GM12878 (cell line): ENCODE results near the gene LMO2. TPM values are rescaled to one million over a fixed set of nuclear protein-coding genes. Genes with fewer than 3 reads are reported as not detected.

Source experiments
- ATAC-seq: fragments of 200-7000 bp; cut with Tn5 transposase; 3 replicates; pipeline ENCODE4 v1.9.1; 2020; ENCODE audit warnings: mild to moderate bottlenecking, moderate library complexity
- BruUV-seq: library from RNA; stranded (reverse); fragments of 400-500 nt; replicated peaks from 2 replicates; lab custom pipeline; 2021; lab: Mats Ljungman, UMichigan
- CTCF ChIA-PET: fragments of 300-600 bp; sonication (Branson Sonifier 250); formaldehyde crosslinking; extraction: SDS; loops from one replicate; lab custom pipeline; 2021; ENCODE audit warnings: inconsistent platforms; lab: Yijun Ruan, JAX
- POLR2A ChIA-PET: fragments of 350-600 bp; formaldehyde crosslinking; extraction: SDS; loops from one replicate; lab custom pipeline; 2021; ENCODE audit warnings: inconsistent platforms; lab: Charles Lee
- RAD21 ChIA-PET: fragments of 300-600 bp; sonication (Branson Sonifier 250); formaldehyde crosslinking; loops from one replicate; lab custom pipeline; 2023; ENCODE audit warnings: antibody characterized with exemption; ENCODE audit not compliant: unreplicated experiment; lab: Charles Lee
- SMC1A ChIA-PET: fragments of 300-600 bp; sonication (Branson Sonifier 250); formaldehyde crosslinking; loops from one replicate; lab custom pipeline; 2023; ENCODE audit not compliant: unreplicated experiment, uncharacterized antibody; lab: Charles Lee
- DNase-seq: peaks from one replicate; pipeline ENCODE4 v3.0.0-alpha.2; 2011; ENCODE audit warnings: low read depth, low spot score
- FAIRE-seq: peaks from 3 replicates; lab custom pipeline; 2011; peaks lifted over from hg19 to GRCh38; lab: Jason Lieb, UNC
- H2AFZ ChIP-seq: 2 replicates; pipeline ENCODE4 v1.6.0; 2011; ENCODE audit warnings: low read depth, low read length, control low read depth; ENCODE audit not compliant: control insufficient read depth
- H3K27ac ChIP-seq: 2 replicates; pipeline ENCODE4 v1.5.1; 2011; ENCODE audit warnings: control low read depth; ENCODE audit not compliant: control insufficient read depth, insufficient read depth
- H3K27me3 ChIP-seq, 2 experiments: replicated peaks in 1 of 2; 2 replicates each; pipeline versions ENCODE4 v1.6.0 to v1.6.1; 2011; ENCODE audit warnings: low read length in 1 of 2; ENCODE audit not compliant: control insufficient read depth in 2 of 2, insufficient read depth in 2 of 2
- H3K36me3 ChIP-seq, 2 experiments: 2 replicates each; pipeline ENCODE4 v1.5.1; 2011; ENCODE audit warnings: low read length in 1 of 2; ENCODE audit not compliant: control insufficient read depth in 2 of 2, insufficient read depth in 2 of 2
- H3K4me1 ChIP-seq: 2 replicates; pipeline ENCODE4 v1.6.1; 2011; ENCODE audit warnings: mild to moderate bottlenecking, low read length, moderate library complexity, mixed read lengths; ENCODE audit not compliant: control insufficient read depth, insufficient read depth
- H3K4me2 ChIP-seq: 2 replicates; pipeline ENCODE4 v1.6.0; 2011; ENCODE audit warnings: control low read depth; ENCODE audit not compliant: control insufficient read depth, insufficient read depth
- H3K4me3 ChIP-seq: fragments of 200-600 bp; sonication (generic); 2 replicates; pipeline ENCODE4 v1.5.1; 2016
- H3K79me2 ChIP-seq: 2 replicates; pipeline ENCODE4 v1.6.0; 2011; ENCODE audit warnings: low read length; ENCODE audit not compliant: control insufficient read depth, insufficient read depth
- H3K9ac ChIP-seq: 2 replicates; pipeline ENCODE4 v1.8.0; 2011; ENCODE audit warnings: low read length, control low read depth, mixed read lengths; ENCODE audit not compliant: control insufficient read depth, insufficient read depth
- H3K9me3 ChIP-seq: replicated peaks from 3 replicates; pipeline ENCODE4 v1.5.1; 2011; ENCODE audit warnings: mild to moderate bottlenecking, low read length; ENCODE audit not compliant: control insufficient read depth, insufficient read depth
- H4K20me1 ChIP-seq: 2 replicates; pipeline ENCODE4 v1.6.0; 2011; ENCODE audit not compliant: control insufficient read depth, insufficient read depth
- ATF7 ChIP-seq: fragments of 450-650 bp; IDR thresholded peaks from 2 replicates; pipeline ENCODE4 v1.6.1; 2016; ENCODE audit warnings: low read depth, mild to moderate bottlenecking
- CBX5 ChIP-seq: sonication (generic); IDR thresholded peaks from 2 replicates; pipeline ENCODE4 v1.6.1; 2016; ENCODE audit warnings: low read depth, moderate library complexity, mild to moderate bottlenecking, inconsistent platforms
- CHD2 ChIP-seq: IDR thresholded peaks from 2 replicates; pipeline ENCODE4 v1.6.1; 2011; ENCODE audit warnings: low read depth, low read length, improper control_type of control experiment, borderline replicate concordance
- EED ChIP-seq: sonication (generic); IDR thresholded peaks from 2 replicates; pipeline ENCODE4 v1.6.1; 2016; ENCODE audit warnings: antibody characterized with exemption, low read depth
- IKZF1 ChIP-seq: fragments of 450-650 bp; conservative IDR thresholded peaks from 2 replicates; pipeline ENCODE4 v1.6.1; 2017; ENCODE audit warnings: antibody characterized with exemption, mild to moderate bottlenecking
- NR2C2 ChIP-seq: IDR thresholded peaks from 2 replicates; pipeline ENCODE4 v1.6.1; 2011; ENCODE audit warnings: borderline replicate concordance, low read depth; ENCODE audit not compliant: control insufficient read depth, insufficient read length
- SMARCA5 ChIP-seq: fragments of 450-650 bp; IDR thresholded peaks from 2 replicates; pipeline ENCODE4 v1.6.1; 2017; ENCODE audit warnings: mild to moderate bottlenecking
- ZNF217 ChIP-seq: fragments of 450-650 bp; IDR thresholded peaks from 2 replicates; pipeline ENCODE4 v1.6.1; 2017; ENCODE audit warnings: antibody characterized with exemption, mild to moderate bottlenecking
- ZNF24 ChIP-seq: fragments of 450-650 bp; IDR thresholded peaks from 2 replicates; pipeline ENCODE4 v1.6.1; 2017; ENCODE audit warnings: antibody characterized with exemption, mild to moderate bottlenecking
- WGBS: methylation state at CpG from one replicate; pipeline ENCODE4 v1.1.6; 2016; ENCODE audit warnings: low lambda C conversion rate; ENCODE audit not compliant: insufficient replicate concordance, insufficient coverage; ENCODE audit errors: missing lambda C conversion rate; 5-methylcytosine and 5-hydroxymethylcytosine counted together
- in situ Hi-C: fragments of 300-500 bp; cut with MboI; formaldehyde crosslinking; loops from 9 replicates; pipeline ENCODE4 v1.14.3; 2018; ENCODE audit warnings: mixed read lengths
- intact Hi-C: fragments of 100-400 bp; cut with micrococcal nuclease; formaldehyde crosslinking; loops from one replicate; pipeline ENCODE4 v1.14.2; 2022; ENCODE audit not compliant: unreplicated experiment
- polyA plus RNA-seq, 11 experiments: library from polyadenylated mRNA; depleted of rRNA in 4 of 11; unstranded in 6 of 11; stranded (reverse) in 5 of 11; fragments of >200 nt; fragmentation: Nextera tagmentation in 4 of 11; fragmentation: Illumina TruSeq in 1 of 11; extraction: Ambion mirVana in 4 of 11; extraction: Trizol in 1 of 11; gene quantifications; 1 replicate in 1 of 11; 2 replicates in 10 of 11; pipeline versions ENCODE4 v1.2.1 to v1.2.3, GENCODE V29; 2011 to 2016; ENCODE audit warnings: inconsistent platforms in 2 of 11, missing spikeins in 2 of 11, low read depth in 1 of 11
- total RNA-seq, 4 experiments: library from RNA; depleted of rRNA in 3 of 4; stranded (reverse); fragments of >200 nt in 3 of 4; fragmentation: Illumina TruSeq in 1 of 4; extraction: Trizol in 1 of 4; gene quantifications; 2 replicates each; pipeline versions ENCODE4 v1.2.1 to v1.2.3, GENCODE V29; 2013 to 2021
- TF ChIP-seq, protein P1 (sequence below): fragments of 450-650 bp; IDR thresholded peaks from 2 replicates; pipeline ENCODE4 v1.6.1; 2016; ENCODE audit warnings: mild to moderate bottlenecking, moderate library complexity, borderline replicate concordance

LMO2 gene
- total and polyA plus RNA-seq, 10 of the 15 experiments (the other 5 are each of a cell fraction or from before 2014, with no cell fraction given) = 0.29 to 1.9 (median 1.1) TPM; not detected in 1

DNA sequence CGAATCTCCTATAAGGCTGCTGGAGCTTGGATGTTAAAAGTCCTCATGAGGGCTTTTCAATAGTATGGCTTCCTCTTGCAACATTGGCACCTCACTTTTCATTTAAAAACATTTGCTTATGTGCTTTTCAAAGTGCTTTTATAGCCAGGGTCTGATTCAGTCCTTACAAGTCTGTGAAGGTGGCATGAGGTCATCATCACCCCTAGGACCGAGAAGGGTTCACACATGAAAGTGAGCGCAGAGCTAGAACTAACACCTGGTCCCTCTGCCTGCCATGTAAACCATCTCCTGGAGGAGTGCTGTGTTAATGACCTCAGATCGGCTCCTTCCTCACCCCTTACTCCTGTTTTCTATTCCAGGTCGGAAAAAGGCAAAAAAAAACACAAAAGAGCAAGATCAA, 12.2 kb upstream of the LMO2 start:
- ATAC-seq = no peak
- H3K36me3 ChIP-seq = no peaks in the 10 kb centered on the region
- H4K20me1 ChIP-seq = no peaks in the 10 kb centered on the region
- H3K4me1 ChIP-seq = peaks cover 14% of the 10 kb centered on the region
- 77% methylated on average over 5 of the region's 5 CpGs for WGBS
- no peak for DNase-seq
- no peak overlapping the region for H2AFZ ChIP-seq
- no peak overlapping the region for H3K9ac ChIP-seq
- no peak overlapping the region for H3K27ac ChIP-seq
- POLR2A ChIA-PET = interaction anchor here (1.1 kb wide), 1 partner anchor 8 kb away, joined by 3 read pairs; no protein-coding TSS in a partner anchor
- RAD21 ChIA-PET = no interaction called here
- no peak overlapping the region for H3K4me2 ChIP-seq
- in situ Hi-C loops = no loop called here
- TF ChIP-seq ATF7 = no peak
- TF ChIP-seq, protein P1, sequence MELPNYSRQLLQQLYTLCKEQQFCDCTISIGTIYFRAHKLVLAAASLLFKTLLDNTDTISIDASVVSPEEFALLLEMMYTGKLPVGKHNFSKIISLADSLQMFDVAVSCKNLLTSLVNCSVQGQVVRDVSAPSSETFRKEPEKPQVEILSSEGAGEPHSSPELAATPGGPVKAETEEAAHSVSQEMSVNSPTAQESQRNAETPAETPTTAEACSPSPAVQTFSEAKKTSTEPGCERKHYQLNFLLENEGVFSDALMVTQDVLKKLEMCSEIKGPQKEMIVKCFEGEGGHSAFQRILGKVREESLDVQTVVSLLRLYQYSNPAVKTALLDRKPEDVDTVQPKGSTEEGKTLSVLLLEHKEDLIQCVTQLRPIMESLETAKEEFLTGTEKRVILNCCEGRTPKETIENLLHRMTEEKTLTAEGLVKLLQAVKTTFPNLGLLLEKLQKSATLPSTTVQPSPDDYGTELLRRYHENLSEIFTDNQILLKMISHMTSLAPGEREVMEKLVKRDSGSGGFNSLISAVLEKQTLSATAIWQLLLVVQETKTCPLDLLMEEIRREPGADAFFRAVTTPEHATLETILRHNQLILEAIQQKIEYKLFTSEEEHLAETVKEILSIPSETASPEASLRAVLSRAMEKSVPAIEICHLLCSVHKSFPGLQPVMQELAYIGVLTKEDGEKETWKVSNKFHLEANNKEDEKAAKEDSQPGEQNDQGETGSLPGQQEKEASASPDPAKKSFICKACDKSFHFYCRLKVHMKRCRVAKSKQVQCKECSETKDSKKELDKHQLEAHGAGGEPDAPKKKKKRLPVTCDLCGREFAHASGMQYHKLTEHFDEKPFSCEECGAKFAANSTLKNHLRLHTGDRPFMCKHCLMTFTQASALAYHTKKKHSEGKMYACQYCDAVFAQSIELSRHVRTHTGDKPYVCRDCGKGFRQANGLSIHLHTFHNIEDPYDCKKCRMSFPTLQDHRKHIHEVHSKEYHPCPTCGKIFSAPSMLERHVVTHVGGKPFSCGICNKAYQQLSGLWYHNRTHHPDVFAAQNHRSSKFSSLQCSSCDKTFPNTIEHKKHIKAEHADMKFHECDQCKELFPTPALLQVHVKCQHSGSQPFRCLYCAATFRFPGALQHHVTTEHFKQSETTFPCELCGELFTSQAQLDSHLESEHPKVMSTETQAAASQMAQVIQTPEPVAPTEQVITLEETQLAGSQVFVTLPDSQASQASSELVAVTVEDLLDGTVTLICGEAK = no peak
- no peak for TF ChIP-seq CBX5
- TF ChIP-seq ZNF217 = no peak
- no peak for TF ChIP-seq IKZF1
- no peak for TF ChIP-seq EED
- TF ChIP-seq CHD2 = no peak
- no peak for TF ChIP-seq SMARCA5
- TF ChIP-seq ZNF24 = no peak
- TF ChIP-seq NR2C2 = no peak
- no peak for FAIRE-seq
- BruUV-seq = no TSS peak
- SMC1A ChIA-PET = interaction anchor here (1.6 kb wide), 1 partner anchor 27 kb away, joined by 3 read pairs; no protein-coding TSS in a partner anchor
- no peak overlapping the region for H3K4me3 ChIP-seq
- H3K27me3 ChIP-seq = no peaks in the 10 kb centered on the region
- intact Hi-C loops = no loop called here
- no peaks in the 10 kb centered on the region; the same call in 2 of the 3 replicates for H3K9me3 ChIP-seq
- CTCF ChIA-PET = interaction anchor here (0.9 to 2.2 kb wide), 2 partner anchors 9 to 66 kb away, joined by 3 to 5 read pairs; no protein-coding TSS in a partner anchor
- no peaks in the 10 kb centered on the region for H3K79me2 ChIP-seq
